Measurements from ENCODE around the gene AP3S2.
"Not testable (repeated sequence)": the region's sequence is repeated elsewhere in the genome, so short reads cannot be mapped to it uniquely, and the experiment has no call there.

AP3S2 gene

DNA sequence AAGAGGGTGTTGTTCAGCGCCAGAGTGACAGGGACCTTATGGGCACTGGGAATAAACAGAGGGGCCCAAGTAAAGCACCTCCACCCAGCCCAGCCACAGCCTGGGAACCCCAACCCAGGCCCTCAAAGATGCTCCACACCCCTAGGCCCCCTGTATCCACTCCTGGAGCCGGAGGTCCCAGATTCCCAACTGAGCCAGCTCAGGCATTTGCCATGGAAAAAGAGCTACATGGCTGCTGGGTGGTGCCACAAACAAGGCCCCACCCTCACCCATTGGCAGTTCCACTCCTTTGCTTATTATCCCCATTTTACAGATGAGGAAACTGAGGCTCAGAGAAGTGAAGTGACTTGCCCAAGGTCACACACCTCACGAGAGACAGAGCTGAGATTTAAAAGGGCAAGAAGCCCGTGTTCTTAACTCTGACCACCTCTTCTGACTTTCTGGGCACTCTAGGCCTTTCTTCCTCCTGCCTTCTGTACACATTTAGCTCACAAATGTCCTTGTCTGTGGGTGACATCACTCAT lies 96.1 kb downstream of the AP3S2 start:
- DNase-seq, result no peak

DNA sequence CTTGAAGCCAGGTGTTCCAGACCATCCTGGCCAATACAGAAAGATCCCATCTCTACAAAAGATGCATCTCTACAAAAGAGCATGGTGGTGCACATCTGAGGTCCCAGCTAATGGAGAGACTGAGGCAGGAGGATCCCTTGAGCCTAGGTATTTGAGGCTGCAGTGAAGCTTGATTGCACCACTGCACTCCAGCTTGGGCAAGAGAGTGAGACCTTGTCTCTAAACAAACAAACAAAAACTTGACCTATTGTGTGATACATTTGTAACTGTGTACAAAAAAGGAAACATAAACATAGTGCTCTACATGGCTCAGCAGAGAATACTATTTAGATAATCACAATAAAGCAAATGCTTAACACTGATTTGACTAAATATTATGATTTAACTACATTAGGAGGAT lies 97.8 kb downstream of the AP3S2 start:
- DNase-seq, result no peak

DNA sequence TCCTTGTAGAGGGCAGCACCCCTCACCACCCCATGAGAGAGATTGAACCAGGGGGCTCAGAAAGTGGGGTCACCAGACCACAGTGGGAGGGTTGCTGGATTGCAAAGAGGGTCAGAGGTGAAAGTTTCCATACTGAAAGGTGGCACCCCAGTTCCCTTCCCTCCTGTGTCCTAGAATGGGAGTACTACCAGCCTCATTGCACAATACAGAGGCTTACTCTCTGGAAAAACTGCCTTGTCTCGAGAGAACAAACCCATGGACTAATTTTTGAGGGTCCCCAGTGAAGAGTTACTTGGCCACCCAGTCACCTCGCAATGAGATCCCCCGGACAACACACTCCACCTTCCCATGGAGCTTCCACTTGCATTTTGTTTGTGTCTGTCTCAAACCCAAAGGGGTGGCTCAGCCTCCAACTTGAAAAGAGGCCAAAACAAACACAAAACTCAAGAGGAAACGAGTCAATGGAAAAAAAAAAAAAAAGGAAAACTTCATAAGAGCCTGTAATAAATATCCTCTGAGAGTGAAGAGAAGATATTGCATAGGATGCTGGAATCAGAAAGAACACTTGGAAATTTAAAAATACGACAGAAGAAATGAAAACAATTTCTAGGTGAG lies 99.1 kb downstream of the AP3S2 start:
- DNase-seq, result no peak

DNA sequence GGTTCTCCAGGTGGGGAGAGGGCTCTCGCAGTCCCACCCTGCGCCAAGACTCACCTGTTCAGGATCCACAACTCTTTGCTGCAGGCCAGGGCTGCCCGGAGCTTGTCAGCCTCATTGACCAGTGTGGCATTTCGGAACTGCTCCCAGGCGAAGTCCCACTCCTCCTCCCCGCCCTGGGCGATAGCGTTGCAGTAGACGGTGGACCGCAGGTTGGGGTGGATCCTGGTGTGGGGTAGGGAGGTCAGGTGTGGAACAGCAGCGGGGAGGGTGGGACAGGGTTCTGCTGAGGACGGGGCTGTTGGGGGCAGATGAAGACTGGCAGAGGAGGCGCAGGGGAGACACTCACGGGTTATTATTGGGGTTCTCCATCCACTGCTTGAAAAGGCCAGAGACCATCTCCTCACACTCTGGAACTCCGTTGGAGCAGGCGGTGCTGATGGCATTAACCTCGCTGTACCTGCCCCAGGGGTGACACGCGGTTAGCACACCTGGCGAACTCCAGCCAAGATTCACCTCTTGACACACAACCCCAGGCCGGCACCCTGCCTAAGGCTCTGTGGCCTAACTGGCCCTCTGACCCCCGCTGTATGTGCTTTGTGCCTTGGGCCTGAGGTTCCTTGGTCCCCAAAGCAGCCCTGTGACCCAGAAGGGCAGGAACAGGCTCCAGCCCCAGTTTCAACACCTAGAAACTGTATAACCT lies 101.5 kb downstream of the AP3S2 start:
- DNase-seq, result no peak

DNA sequence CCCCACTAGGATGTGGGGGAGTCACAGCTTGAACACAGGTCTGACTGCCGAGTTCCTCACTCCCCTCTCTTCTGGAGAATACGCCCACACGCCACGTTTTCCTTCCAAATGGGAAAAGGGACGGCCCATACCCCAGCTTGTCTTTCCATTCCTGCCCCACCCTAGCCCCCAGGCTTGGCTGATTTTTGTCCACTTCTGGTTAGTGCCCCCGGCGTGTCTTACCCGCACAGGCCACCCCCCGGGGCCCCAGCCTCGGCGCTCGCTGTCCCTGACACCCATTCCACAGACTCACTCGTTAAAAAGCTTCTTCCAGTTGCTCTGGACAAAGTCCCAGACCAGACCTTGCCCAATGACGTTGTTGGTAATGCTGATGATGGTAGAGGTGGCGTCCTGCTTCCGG lies 103.1 kb downstream of the AP3S2 start:
- DNase-seq, result no peak

DNA sequence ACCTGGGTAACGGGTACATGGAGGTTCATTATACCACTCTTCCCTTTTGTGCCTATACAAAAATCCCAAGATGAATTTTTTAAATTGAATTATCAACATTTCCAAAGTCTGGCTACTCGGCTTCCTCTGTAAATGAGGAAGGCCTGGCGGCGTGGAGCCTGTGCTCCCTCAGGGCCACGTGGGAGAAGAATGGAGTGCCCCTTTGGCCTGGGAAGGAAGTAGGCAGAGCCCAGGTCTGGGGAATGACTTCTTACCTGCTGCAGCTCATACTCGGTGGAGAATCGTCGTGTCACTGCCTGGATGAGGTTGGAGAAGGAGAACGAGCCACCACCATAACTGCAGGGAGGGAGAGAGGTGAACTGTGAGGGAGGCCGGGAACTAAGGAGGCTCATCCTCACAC lies 103.6 kb downstream of the AP3S2 start:
- no peak for DNase-seq

DNA sequence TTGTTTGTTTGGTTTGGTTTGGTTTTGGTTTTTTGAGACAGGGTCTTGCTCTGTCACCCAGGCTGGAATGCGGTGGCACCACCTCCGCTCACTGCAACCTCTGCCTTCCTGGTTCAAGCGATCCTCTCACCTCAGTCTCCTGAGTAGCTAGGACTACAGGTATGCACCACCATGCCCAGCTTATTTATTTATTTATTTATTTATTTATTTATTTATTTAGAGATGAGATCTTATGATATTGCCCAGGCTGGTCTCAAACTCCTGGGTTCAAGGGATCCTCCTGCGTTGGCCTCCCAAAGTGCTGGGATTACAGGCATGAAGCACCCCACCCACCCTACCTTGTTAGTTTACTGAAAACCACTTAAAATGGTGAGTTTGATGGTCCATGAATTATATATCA lies 105.2 kb downstream of the AP3S2 start:
- not testable (repeated sequence) for DNase-seq

DNA sequence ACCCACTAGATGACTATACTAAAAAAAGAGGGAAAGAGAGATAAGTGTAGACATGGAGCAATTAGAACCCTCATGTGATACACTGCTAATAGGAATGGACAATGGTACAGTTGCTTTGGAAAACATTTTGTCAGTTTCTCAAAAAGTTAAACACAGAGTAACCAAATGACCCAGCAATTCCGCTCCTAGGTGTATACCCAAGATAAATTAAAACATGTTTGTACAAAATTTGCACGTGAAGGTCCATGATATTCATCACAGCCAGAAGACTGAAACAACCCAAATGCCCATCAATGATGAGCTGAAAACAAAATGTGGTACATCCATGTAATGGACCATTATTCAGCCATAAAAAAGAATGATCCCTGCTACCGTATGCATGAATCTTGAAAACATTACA lies 105.8 kb downstream of the AP3S2 start:
- DNase-seq, result no peak

DNA sequence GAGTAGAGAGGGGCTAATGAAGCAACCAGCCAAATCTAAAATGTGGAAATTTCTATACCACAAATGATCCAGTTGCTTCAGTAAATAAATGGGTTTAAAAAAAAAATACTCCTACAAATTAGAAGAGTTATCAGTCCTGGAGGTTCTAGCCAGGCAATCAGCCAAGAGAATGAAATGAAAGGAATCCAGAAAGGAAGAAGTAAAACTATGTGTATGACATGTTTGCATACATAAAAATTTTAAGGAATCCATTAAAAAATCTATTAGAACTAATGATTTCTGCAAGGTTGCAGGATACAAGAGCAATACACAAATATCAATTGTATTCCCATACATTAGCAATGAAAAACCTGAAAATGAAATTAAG lies 108.0 kb downstream of the AP3S2 start:
- DNase-seq, result no peak

DNA sequence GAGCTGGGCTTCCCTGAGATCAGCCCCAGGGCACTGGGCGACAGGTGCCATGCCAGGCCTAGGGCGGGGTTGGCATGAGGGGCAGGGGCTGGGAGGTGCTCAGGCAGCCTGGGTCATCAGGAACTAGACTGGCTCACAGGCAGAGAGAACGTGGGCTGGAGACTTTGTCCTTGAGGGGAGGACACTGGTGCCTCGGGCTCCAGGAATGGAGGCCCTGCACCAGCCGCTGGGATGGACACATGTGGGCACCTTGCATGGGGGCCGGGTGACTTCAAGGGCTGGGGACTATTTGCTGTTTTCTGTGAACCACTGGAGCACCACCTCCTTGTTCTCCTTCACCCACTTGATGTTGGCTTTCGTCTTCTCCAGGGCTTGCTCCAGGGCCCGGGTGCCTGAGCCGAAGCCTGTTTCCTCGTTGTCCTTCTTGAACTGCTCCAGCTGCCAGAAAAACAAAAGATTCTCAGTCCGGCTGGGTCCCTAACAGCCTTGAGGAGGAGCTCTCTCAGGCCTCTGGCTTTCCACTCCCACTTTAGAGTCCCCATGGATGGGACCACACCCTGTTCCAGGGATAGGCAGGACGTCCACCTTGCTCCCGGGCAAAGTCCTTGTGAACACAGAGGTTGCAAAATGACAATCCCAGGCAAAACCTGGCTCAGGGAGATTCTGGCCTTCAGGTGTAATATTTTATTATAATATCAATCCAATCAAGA lies 108.6 kb downstream of the AP3S2 start:
- no peak for DNase-seq

DNA sequence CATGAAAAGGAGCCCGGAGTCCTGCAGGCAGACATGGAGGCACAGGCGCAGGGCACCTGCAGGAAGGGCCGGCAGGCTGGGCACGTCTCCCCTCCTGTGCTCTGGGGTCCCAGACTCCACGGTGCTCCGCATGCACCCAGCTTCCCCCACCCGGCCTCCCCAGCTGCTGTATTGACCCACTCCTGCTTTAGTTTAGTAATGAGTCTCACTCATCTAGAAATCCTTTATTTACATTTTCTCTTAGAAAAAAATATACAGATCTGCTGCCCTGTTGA lies 109.2 kb downstream of the AP3S2 start:
- no peak for DNase-seq

DNA sequence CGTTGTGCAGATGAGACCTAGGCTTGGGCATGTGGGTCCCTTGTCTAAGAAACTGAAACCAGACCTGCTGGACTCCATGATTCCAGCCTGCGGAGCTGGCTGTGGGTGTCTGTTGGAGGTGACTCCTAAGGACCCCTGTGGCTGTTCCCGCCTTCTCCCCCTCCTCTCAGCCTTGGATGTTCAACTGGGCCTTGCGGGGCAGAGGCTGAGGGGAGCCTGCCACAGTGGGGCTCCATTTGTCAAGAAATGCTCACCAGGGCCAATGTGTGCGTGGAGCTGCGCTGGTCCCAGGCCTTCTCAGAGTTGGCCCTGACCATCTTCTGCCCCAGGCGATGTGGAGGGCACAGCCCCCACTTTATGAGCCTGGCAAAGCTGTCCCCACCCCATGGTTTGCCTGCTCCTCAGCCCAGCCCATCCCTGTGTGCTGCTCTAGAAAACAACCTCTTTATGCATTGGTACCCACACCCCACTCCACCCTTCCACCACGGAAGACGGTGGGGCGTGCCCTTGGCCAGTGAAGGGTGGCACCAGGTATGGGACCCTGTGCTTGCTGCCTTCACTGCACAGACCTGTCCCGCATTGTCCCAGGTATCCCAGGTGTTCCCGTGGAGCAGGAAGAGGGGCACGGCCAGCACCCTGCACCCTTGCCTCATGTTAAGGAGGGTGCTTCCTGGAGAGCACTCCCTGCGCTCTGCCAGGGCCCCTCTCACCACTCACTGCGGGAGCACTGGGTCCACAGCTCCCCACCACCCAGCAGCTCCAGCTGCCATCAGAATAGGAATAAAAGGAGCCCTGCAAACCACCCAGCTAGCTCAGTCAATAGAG lies 109.7 kb downstream of the AP3S2 start:
- DNase-seq, result peak; percentile 31

DNA sequence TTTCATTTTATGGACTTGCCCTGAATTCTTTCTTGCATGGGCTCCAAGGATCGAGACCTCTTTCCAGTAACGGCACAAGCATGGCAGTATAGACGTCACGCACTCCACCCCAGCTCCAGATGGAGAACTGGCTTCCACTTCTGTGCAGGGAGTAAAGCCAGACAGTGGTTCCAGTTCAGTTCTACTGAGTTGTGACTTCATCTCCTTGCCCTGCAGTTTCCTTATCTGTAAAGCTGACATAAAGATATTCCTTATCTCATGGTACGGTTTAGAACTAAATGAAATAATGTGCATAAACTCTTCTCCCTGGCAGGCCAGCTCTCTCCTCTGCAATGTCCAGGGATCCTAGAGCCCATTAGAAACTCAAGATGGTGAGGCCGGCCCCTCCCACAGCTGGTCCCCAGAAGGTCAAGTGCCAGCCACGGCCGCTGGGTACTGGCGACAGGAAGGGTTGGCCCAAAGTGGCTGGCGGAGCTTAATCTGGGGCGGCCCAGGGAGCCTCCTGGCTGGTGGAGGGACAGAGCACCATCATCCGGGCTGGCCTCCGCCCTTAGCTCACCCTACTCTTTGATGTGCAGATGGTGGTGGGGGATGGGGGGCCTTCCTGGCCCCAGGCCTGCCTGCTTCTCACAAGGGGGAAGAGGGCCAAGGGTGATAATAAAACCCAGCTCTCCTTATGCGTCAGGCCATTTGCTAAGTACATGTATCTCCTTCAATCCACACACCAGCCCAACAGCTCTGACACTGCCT lies 110.5 kb downstream of the AP3S2 start:
- no peak for DNase-seq

DNA sequence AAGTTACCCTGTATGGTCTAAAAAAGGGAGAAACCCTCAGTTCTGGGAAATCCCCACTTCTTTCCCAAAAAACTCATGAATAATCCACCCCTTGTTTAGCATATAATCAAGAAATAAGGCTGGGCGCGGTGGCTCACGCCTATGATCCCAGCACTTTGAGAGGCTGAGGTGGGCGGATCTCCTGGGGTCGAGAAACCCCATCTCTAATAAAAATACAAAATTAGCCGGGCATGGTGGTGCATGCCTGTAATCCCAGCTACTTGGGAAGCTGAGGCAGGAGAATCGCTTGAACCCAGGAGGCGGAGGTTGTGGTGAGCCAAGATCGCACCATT lies 111.2 kb downstream of the AP3S2 start:
- DNase-seq, result not testable (repeated sequence)

DNA sequence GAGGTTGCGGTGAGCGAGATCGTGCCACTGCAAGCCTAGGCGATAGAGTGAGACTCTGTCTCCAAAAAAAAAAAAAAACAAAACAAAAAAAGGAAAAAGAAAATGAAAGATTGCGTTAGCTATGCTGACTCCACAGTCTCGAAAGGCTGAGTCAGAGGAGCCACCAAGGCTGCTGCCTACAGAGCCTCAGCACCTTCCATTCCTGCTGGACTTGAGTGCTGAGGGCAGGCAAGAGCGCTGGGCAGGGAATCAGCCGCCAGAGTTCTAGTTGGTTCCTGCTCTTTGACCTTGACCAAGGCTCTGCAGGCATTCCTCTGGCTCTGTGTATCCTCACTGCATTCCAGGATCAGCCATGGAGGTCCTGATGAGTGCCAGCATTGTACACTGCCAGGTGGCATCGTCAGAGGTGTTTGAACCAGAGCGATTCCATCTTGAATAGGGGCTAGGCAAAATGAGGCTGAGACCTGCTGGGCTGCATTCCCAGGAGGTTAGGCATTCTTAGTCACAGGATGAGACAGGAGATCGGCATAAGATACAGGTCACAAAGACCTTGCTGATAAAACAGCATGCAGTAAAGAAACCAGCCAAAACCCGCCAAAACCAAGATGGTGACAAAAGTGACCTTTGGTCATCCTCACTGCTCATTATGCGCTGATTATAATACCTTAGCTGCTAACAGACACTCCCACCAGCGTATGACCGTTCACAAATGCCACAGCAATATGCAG lies 111.7 kb downstream of the AP3S2 start:
- DNase-seq, result no peak

DNA sequence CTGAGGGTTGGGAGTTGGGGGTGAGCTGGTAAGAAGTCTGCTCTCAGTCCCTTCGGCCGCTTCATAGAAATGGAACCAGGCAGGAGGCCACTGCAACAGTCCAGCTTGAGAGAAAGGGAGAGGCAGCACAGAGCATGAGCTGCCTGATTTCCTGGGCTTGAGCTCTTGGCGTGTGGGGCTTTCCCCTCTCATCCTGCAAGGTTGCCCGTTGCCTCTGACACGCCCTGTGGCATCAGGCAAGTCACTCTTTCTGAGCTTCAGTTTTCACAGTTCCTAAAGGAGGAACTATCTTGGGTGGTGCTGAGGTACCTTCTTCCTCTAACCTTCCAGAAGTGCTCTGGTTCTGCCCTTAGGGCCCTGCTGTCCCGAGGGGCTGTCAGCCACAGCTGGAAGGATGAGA lies 112.7 kb downstream of the AP3S2 start:
- no peak for DNase-seq

DNA sequence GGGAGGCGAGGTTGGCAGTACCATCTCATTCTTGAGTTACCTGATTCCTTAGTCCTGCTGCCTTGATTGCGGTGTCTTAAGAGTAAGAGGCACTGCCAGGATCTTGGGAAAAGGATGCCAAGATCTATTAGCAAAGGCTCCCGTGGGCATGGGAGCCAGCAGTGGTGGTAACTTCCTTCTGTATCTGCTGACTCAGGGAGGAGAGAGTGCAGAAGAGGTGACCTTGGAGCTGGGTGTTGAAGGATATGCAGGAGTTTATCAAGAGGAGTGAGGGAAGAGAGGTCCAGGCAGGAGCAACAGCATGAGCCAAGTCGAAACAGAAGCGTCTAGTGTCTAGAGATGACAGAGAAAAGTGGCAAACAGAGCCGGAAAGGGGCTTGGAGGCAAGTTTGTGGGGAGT lies 113.2 kb downstream of the AP3S2 start:
- DNase-seq, result no peak
